Left colon (tissue), 2 donors: ENCODE results near the gene CD44. TPM values are rescaled to one million over a fixed set of nuclear protein-coding genes. Genes with fewer than 3 reads are reported as not detected.

ENCODE experiments used
- ATAC-seq: fragments of 200-7000 bp; cut with Tn5 transposase; one replicate; pipeline ENCODE4 v1.9.1; 2020; ENCODE audit warnings: mild to moderate bottlenecking, moderate library complexity
- DNase-seq, 2 donors: peaks; one replicate each; pipeline ENCODE4 v3.0.0-alpha.2; 2020
- intact Hi-C, 2 donors: fragments of 100-400 bp; cut with DNase I in 1 of 2; cut with micrococcal nuclease in 1 of 2; formaldehyde crosslinking; loops; one replicate each; pipeline versions ENCODE4 v1.11.2 to v1.14.0; 2022; cut with DNase I, micrococcal nuclease
- total RNA-seq, 2 donors: library from RNA; stranded (reverse); fragmentation: NEBNext Ultra II Directional; extraction: Animal tissue kit (Norgen Biotek cat#: 25700); gene quantifications; one replicate each; pipeline ENCODE4 v1.2.1, GENCODE V29; 2021
- donor health status: DM: no; HTN: no; CAD: no.
- donor health status: DM: yes; HTN: yes; CAD: no.

Gene CD44
- total RNA-seq, 2 donors from 2014 or later: 99.1 to 107 TPM

DNA sequence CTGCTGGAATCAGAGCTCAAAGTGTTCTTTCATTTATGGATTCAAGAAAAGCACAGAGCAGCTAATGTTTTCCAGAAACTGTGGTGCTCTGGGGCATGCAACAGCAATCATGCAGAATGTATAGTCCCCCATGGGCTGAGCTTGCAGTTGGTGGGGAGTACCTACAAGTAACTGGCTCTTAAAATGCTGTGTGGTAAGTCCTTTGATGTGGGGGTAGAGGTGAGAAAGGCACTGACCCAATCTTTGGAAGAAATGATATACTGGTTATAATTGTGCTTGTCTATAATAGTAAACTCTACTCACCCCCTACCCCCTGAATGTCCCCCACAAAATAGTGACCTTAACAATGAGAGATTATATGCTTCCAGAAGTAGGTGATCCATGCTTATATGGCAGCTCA lies 29.1 kb upstream of the CD44 start:
- intact Hi-C loops: loop anchor here in 1 of 2 donors (10.0 kb wide), 1 partner anchor 105 kb away; no protein-coding TSS in a partner anchor
- no peak for ATAC-seq
- no peak for DNase-seq

DNA sequence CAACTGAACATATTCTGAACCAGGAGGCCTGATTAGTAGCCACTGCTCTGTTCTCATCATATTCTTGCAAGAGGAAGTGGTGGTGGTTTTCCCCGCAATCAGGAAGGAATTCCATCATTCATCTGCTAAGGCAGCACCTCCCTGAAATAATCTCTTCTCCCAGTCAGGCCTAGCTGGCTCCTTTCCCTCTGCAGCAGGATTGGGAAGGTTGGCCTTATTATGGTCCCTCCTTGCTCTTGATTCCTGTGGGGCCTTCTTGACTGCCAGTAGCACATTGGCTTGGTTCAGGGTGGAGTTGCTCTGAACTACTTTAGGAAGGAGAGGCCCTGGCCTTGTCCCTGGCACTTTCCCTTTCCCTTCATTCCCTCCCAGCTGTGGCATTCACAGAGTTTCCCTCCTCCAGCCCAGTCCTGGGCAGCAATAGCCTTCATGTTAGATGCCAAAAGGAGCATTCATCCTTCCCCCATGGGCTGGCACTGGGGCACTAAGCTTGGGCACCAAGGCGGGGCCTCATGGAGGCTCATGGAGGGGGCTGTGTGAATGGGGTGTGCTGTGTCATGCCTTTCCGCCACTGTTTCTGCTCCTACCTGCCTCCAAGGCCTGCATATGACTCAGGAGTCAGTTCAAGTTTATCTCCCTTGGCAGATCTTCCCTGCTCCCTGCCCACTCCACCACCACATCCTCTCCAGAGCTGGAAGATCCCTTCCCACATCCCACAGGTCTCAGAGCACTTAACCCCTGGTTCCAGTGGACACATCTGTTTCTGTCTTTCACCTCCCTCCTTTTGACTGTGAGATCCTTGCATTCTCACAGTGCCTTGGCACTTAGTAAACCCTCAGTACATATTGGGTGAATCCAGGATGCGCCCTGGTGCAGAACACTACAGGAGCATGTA lies 27.6 kb upstream of the CD44 start:
- intact Hi-C loops: loop anchor here in 1 of 2 donors (10.0 kb wide), 1 partner anchor 107 kb away; no protein-coding TSS in a partner anchor
- DNase-seq: peak in 1 of 2 donors; percentile 38
- ATAC-seq: peak; percentile 87

- no peak for ATAC-seq
- no peak for DNase-seq
- intact Hi-C loops: loop anchor here in 1 of 2 donors (10.0 kb wide), 1 partner anchor 107 kb away; no protein-coding TSS in a partner anchor
These were observed 26.7 kb upstream of the CD44 start for GRCh38 chr11:35112056-35112845.

- intact Hi-C loops: loop anchor here in 1 of 2 donors (10.0 kb wide), 1 partner anchor 108 kb away; no protein-coding TSS in a partner anchor
- DNase-seq: no peak
- ATAC-seq: no peak
These were observed 26.2 kb upstream of the CD44 start for GRCh38 chr11:35112846-35113105.

DNA sequence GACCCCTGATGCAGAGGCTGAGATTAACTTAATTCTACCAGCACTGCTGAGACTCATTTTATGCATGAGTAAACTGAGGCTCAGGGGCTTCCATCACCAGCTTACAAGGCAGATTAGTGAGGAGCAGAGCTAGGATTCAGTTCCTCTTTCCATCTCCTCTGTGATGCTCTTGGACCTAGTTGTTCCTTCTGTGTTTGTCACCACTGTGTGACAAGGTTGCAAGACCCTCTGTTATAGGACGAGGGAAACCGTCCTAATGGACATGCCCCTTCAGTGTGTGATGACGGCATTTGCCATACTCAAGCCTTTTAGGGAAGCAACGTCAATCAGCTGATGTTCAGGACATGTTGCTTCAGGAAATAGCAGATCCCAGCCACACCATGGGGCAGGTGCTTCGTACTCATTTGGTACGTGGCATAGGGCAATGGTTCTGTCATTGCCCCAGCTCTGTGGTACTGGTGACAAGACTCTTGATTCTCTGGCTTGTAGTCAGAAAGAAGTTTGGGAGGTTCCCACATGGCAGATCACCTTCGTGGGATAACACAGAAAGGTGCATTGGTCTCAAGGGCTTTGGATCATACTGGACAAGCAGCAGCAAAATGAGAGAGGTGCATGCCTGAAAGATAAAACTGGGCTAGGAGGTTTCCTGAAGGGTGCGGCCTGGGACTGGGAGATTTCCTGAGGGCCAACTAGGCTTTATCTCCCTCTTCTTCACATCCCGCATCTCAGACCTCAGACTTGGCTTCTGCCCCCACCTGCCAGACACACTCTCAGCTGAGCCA lies 23.9 kb upstream of the CD44 start:
- intact Hi-C loops: loop anchor here in 1 of 2 donors (10.0 kb wide), 1 partner anchor 110 kb away; no protein-coding TSS in a partner anchor
- ATAC-seq: no peak
- DNase-seq: no peak

- ATAC-seq: no peak
- intact Hi-C loops: loop anchor here in 1 of 2 donors (10.0 kb wide), 1 partner anchor 111 kb away; no protein-coding TSS in a partner anchor
These were observed 23.3 kb upstream of the CD44 start for GRCh38 chr11:35115688-35116030.

GRCh38 chr11:35116245-35116644 lies 22.7 kb upstream of the CD44 start:
- ATAC-seq: no peak
- intact Hi-C loops: loop anchor here in 1 of 2 donors (10.0 kb wide), 1 partner anchor 111 kb away; no protein-coding TSS in a partner anchor
- no peak for DNase-seq

More at GRCh38 chr11:35115688-35116030, 23.3 kb upstream of the CD44 start:
- DNase-seq: no peak

DNA sequence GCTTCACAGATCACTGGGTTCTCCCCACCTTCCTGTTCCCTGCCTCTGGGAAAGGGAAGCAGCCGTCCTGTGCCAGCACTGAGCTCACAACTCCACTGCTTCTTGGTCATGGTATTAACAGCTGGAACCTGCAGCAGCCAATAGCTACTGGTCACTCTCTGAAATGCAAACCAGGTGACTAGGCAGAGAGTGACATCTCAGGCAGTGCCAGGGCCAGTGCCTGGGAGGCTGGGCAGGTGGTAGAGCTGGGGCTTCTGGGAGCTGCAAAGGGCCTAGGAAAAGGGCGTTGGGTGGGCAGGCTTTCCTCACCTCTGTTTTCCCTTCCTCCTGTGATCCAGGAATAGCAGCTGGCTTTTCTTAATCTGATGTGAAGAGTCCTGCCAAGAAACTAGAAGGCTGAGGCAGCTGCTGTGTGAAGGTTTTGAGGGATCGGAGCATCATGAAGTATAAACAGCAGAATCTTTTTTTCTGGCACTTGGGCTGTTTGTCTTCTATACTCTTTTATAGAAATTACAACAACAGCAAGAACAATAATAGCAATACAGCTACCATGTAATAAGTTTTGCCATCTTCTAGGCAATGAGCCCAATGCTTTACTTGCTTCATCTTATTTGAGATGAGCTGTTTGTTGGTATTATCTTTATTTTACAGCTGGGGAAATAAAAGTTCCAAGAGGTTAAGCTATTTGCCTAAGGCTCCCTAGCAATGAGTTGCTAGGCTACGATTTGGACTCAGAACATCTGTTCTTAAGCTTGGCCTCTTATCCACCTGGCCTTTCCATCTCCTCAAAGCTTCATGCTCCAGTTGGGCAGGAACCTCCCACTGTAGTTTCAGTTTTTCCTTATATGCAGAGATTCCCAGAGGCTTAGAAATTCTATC lies 22.0 kb upstream of the CD44 start:
- DNase-seq (no peak), ATAC-seq (peak; percentile 46)
- intact Hi-C loops: loop anchor here in 1 of 2 donors (10.0 kb wide), 1 partner anchor 112 kb away; no protein-coding TSS in a partner anchor

- DNase-seq: no peak
- intact Hi-C loops: loop anchor here in 1 of 2 donors (10.0 kb wide), 1 partner anchor 114 kb away; no protein-coding TSS in a partner anchor
- no peak for ATAC-seq
These were observed 20.1 kb upstream of the CD44 start for GRCh38 chr11:35118906-35119305.

DNA sequence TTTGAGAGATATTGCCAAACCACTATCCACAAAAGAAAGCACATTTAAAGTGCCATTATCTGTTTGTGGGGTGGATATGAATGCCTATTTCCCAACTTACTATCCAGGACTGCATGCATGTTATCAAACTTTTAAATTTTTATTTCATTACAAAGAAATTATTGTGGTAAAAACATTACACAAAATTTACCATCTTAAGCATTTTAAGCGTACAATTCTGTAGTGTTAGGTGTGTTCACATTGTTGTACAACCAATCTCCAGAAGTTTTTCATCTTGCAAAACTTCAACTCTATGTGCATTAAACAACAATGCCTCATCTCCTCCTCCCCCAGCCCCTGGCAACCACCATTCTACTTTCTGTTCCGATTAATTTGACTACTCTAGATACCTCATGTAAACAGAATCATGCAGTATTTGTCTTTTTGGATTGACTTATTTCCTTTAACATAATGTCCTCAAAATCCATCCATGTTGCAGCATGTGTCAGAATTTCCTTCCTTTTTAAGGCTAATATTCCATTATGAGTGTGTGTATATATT lies 17.6 kb upstream of the CD44 start:
- DNase-seq: no peak
- intact Hi-C loops: no loop called here
- no peak for ATAC-seq

DNA sequence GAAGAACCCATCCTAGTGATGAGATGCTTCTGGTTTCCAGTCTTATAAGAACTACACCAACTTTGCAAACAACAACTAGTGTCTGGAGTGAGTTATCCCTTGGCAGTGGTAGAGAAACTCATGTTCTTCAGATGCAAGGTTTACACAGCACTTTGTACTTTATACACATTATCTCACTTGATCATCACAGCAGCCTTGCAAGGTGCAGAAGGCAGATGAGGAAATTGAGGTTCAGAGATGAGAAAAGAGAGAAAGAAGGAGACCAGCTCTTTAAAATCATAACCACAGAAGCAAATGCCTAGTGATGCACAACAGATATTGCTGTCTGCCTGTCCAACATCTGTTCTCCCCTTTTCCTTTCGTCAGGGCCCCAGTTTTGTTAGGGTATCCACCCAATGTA lies 16.7 kb upstream of the CD44 start:
- no peak for DNase-seq
- intact Hi-C loops: no loop called here
- ATAC-seq: no peak

GRCh38 chr11:35126000-35126878 lies 12.7 kb upstream of the CD44 start:
- DNase-seq (no peak), ATAC-seq (no peak)
- intact Hi-C loops: no loop called here

DNA sequence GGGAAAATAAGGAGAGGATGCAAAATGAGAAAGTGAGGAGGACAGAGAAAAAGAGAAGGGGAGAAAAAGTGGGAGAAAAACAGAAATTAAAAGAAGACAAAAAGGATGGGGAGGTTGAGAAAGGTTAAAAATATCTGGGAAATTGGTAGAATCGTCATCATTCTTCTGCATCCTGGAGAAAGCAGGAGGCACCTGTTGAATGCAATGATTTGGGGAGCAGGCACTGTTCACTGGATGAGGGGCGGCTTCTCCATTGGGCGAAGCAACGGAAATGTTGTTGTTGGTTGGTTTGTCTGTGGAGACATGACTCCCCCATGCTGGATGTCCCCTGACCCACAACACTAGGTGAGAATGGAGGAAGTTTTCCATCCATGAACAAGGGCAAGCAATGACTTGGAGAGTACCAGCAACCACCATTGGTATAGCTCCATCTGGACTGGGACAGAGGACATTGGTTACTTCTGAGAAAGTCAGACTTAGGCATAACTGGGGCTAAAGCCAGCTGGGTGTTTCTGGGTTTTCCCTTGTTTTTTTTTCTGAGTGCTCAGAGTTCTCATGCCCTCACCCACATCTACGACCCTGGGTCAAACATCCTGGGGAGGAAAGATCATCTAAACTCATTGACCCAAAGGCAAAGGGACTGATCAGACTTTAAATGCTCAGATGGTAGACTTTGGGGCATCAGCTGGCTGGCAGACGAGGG lies 11.9 kb upstream of the CD44 start:
- ATAC-seq (no peak), DNase-seq (no peak)
- intact Hi-C loops: no loop called here

DNA sequence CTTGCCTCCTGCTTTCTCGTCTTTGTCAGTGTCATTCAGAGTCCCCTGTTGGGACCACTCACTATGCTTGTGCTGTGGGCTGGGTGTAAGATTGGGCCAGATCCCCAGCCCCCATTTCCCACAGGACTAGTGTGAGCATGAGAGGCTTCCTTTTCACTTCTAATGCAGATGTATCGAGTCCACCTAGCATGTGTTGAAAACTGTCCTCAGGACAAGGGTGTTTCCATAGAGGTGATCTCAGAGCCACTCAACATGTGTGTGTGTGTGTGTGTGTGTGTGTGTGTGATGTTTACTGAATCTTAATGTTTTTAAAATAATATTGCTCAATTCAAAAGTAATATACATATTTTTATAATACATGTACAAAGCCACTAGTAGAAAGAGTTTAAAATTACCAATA lies 11.4 kb upstream of the CD44 start:
- DNase-seq (no peak), ATAC-seq (no peak)
- intact Hi-C loops: no loop called here

DNA sequence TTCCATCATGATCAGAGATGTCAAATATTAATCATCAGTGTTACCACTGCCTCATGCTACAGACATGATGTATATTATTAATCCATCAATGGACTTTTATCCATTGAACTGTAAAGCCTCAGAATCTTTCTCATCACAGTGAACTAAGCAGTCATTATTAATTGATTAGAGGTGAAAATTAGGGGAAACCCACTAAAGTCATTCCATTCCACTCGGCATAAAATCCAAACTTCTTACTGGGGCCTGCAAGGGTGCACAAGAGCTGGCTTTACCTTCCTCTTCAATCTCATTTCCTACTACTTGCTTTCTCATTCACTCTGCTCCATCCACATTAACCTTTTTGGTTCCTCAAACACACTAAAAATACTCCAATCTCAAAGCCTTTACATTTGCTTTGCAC lies 7.9 kb upstream of the CD44 start:
- DNase-seq (no peak), ATAC-seq (no peak)
- intact Hi-C loops: no loop called here

DNA sequence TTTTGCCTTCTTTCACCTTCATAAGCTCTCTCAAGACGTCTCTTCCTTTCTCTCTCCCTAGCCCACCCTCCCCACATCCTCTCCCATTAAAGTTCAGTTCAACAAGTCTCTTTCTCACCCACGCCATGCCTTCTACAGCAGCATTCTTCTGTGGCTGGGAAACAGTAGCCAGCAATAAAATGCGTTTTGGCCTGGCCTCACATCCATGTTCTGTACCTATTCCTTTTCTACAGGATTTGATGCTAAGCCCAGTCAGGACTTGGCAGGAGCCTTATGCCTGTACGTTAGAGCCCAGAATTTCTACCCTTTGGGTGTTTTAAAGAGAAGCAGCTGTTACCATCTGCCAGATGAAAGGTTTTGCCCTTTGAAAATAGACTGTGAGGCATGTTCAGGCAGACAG lies 7.1 kb upstream of the CD44 start:
- ATAC-seq (no peak), DNase-seq (no peak)
- intact Hi-C loops: no loop called here
